ENCODE measurements around the gene CHRNA4.

The CHRNA4 gene

GRCh38 chr20:63320616-63321147, 40.5 kb downstream of the CHRNA4 start:
- ATAC-seq (no peak), DNase-seq (ENCODE audit: low spot score in 2 of 2) (no peak)
- Mint-ChIP-seq H3K4me1 (no peaks in the 10 kb centered on the region), H3K27ac (no peak overlapping the region), H3K9me3 (no peaks in the 10 kb centered on the region), H3K4me3 (no peak overlapping the region), H3K36me3 (no peaks in the 10 kb centered on the region)

DNA sequence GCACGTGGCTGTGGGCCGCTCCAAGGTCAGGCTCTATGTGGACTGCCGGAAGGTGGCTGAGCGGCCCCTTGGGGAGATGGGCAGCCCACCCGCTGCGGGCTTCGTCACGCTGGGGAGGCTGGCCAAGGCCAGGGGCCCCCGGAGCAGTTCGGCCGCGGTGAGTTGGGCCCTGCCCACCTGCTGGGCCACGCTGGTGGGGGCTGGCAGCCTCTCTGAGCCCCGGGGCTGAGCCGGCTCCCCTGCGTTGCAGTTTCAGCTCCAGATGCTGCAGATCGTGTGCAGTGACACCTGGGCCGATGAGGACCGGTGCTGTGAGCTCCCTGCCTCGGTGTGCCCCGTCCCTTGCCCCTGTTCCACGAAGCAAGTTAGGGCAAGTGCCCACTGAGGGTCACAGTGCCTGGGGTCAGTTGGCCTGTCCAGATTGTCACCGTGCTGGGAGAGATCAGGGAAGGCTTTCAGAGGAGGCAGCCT, 41.1 kb downstream of the CHRNA4 start:
- Mint-ChIP-seq H3K4me3 (no peak overlapping the region), H3K9me3 (no peaks in the 10 kb centered on the region), H3K27ac (no peak overlapping the region), H3K4me1 (no peaks in the 10 kb centered on the region), H3K36me3 (no peaks in the 10 kb centered on the region)
- DNase-seq (ENCODE audit: low spot score in 2 of 2) (no peak), ATAC-seq (no peak)

GRCh38 chr20:63319164-63320040, 41.7 kb downstream of the CHRNA4 start:
- H3K4me1 Mint-ChIP-seq: no peaks in the 10 kb centered on the region
- no peaks in the 10 kb centered on the region for H3K9me3 Mint-ChIP-seq
- H3K27ac Mint-ChIP-seq: no peak overlapping the region
- ATAC-seq (no peak), DNase-seq (ENCODE audit: low spot score in 2 of 2) (no peak)
- H3K36me3 Mint-ChIP-seq: no peaks in the 10 kb centered on the region
- no peak overlapping the region for H3K4me3 Mint-ChIP-seq

GRCh38 chr20:63318391-63319163, 42.6 kb downstream of the CHRNA4 start:
- ATAC-seq (no peak), DNase-seq (ENCODE audit: low spot score in 2 of 2) (no peak)
- no peaks in the 10 kb centered on the region for H3K36me3 Mint-ChIP-seq
- H3K9me3 Mint-ChIP-seq: no peaks in the 10 kb centered on the region
- H3K4me3 Mint-ChIP-seq: no peak overlapping the region
- H3K27ac Mint-ChIP-seq: no peak overlapping the region
- no peaks in the 10 kb centered on the region for H3K4me1 Mint-ChIP-seq

GRCh38 chr20:63317601-63318291, 43.4 kb downstream of the CHRNA4 start:
- Mint-ChIP-seq H3K27ac (no peak overlapping the region), H3K4me3 (no peak overlapping the region), H3K4me1 (no peaks in the 10 kb centered on the region), H3K36me3 (no peaks in the 10 kb centered on the region), H3K9me3 (no peaks in the 10 kb centered on the region)
- DNase-seq (ENCODE audit: low spot score in 2 of 2) (no peak), ATAC-seq (no peak)

DNA sequence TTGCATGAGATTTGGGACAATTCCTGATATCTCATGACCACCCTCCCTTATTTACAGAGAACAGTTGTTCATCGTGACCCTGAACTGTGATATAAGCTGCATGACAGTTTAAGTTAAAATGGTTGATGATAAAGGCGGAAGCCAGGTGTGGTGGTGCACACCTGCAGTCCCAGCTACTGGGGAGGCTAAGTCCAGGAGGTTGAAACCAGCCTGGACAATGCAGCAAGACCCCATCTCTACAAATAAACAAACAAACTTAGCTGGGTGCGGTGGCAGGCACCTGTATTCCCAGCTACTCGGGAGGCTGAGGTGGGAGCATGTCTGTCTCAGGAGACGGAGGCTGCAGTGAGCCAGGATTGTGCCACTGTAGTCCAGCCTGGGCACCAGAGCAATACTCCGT, 44.1 kb downstream of the CHRNA4 start:
- H3K4me3 Mint-ChIP-seq: no peak overlapping the region

GRCh38 chr20:63316502-63316921, 44.6 kb downstream of the CHRNA4 start:
- H3K27ac Mint-ChIP-seq: no peak overlapping the region
- no peaks in the 10 kb centered on the region for H3K9me3 Mint-ChIP-seq
- no peaks in the 10 kb centered on the region for H3K4me1 Mint-ChIP-seq
- ATAC-seq (no peak), DNase-seq (ENCODE audit: low spot score in 2 of 2) (no peak)
- no peak overlapping the region for H3K4me3 Mint-ChIP-seq
- H3K36me3 Mint-ChIP-seq: no peaks in the 10 kb centered on the region

More for the DNA sequence above, 44.1 kb downstream of the CHRNA4 start:
- DNase-seq (ENCODE audit: low spot score in 2 of 2) (no peak), ATAC-seq (no peak)
- H3K9me3 Mint-ChIP-seq: no peaks in the 10 kb centered on the region
- no peaks in the 10 kb centered on the region for H3K36me3 Mint-ChIP-seq
- no peak overlapping the region for H3K27ac Mint-ChIP-seq
- H3K4me1 Mint-ChIP-seq: no peaks in the 10 kb centered on the region

DNA sequence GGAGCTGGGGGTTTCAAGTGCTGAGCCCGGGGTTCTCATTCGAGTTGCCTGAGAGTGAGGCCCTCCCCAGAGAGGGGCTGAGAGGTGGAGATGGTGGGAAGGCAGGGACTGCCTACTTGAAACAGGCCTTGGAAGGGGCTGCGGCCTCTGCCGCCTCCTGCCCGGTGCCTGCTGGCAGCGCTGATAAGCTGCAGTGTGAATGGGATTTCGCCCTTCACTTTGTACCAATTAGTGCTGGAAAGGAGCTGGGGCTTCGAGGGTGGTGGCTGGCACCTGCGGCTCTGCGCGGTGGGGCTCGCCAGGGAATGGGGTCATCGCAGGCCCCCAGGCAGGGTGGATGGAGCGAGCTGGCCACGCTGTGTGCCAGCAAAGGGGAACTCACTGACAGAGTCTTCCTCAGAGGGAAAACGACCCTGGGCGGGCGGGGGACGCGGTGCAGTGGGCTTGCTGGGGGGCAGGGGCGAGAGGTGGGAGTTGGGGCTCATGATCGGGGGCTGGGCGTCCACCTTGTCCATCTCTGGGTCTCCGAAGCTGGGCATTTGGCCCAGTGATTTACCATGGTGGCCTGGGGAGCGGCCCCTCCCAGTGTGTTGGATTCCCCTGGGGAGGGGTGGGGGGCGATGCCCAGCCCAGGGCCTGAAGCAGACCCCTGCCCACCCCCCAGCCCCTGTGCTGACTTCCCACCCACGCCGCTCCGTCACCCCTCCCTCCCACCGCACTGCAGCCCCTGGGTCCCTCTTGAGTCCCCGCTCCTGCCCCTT, 45.2 kb downstream of the CHRNA4 start:
- no peak overlapping the region for H3K27ac Mint-ChIP-seq
- no peaks in the 10 kb centered on the region for H3K36me3 Mint-ChIP-seq
- no peaks in the 10 kb centered on the region for H3K4me1 Mint-ChIP-seq
- ATAC-seq (no peak), DNase-seq (ENCODE audit: low spot score in 2 of 2) (no peak)
- no peak overlapping the region for H3K4me3 Mint-ChIP-seq
- H3K9me3 Mint-ChIP-seq: no peaks in the 10 kb centered on the region

DNA sequence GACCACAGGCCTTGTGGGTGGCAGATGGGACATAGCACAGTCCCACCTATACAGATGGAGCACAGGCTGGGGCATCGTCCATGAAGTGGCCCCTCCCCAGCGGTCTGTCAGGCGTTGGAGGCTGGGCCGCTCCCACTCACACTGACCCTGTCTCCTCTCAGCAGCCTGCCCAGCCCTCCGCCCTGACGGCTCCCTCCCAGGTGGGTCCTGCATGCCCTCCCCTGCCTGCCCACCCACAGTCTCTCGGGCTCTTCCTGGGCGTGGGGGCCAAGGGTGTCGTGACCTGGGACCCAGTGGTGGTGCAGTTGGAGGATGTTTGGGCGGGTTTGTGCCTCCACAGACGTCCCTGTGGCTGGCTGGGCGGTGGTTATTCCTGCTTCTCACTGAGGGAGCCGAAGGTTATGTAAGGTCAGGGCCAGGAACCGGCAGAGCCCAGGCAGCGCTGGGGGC, 45.9 kb downstream of the CHRNA4 start:
- no peak for ATAC-seq
- H3K9me3 Mint-ChIP-seq: no peaks in the 10 kb centered on the region
- no peak overlapping the region for H3K27ac Mint-ChIP-seq
- no peak for DNase-seq (ENCODE audit: low spot score in 2 of 2)
- H3K36me3 Mint-ChIP-seq: no peaks in the 10 kb centered on the region
- H3K4me3 Mint-ChIP-seq: no peak overlapping the region
- no peaks in the 10 kb centered on the region for H3K4me1 Mint-ChIP-seq

- no peak overlapping the region for H3K27ac Mint-ChIP-seq
- no peak overlapping the region for H3K4me3 Mint-ChIP-seq
- ATAC-seq: no peak
- no peaks in the 10 kb centered on the region for H3K36me3 Mint-ChIP-seq
- no peaks in the 10 kb centered on the region for H3K9me3 Mint-ChIP-seq
- H3K4me1 Mint-ChIP-seq: no peaks in the 10 kb centered on the region
- no peak for DNase-seq (ENCODE audit: low spot score in 2 of 2)
Measured at GRCh38 chr20:63314566-63315239, 46.4 kb downstream of the CHRNA4 start.

- no peak for DNase-seq (ENCODE audit: low spot score in 2 of 2)
- ATAC-seq: no peak
- no peaks in the 10 kb centered on the region for H3K4me1 Mint-ChIP-seq
- no peaks in the 10 kb centered on the region for H3K36me3 Mint-ChIP-seq
- no peaks in the 10 kb centered on the region for H3K9me3 Mint-ChIP-seq
- no peak overlapping the region for H3K27ac Mint-ChIP-seq
- H3K4me3 Mint-ChIP-seq: no peak overlapping the region
Measured at GRCh38 chr20:63314015-63314471, 47.1 kb downstream of the CHRNA4 start.

DNA sequence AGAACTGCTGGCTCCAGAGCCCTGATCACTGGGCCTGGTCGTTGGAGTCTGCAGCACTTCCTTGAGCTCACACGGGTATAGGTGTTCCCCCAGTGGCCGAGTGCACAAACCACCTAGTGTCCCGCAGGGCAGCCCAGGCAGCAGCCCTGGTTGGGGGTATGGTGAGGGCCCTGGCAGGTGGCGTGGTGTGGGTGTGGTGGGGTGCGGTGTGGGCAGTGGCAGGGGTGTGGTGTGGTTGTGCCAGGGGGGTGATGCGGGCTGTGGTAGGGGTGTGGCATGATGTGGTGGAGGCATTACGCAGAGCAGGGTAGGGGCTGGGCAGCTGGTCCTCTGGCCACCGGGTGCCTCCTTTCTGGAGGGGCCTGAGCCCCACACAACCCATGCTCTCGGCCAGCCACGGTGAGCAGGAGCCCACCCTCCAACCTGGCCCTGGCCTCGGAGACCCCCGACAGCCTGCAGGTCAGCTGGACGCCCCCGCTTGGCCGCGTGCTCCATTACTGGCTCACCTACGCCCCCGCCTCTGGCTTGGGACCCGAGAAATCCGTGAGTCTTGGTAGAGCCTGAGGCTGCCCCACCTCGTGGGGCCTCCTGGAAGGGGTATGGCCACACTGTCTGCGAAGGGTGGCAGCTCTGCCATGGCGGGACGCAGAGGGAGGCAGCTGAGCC, 47.7 kb downstream of the CHRNA4 start:
- H3K36me3 Mint-ChIP-seq: no peaks in the 10 kb centered on the region
- no peak overlapping the region for H3K27ac Mint-ChIP-seq
- ATAC-seq (no peak), DNase-seq (ENCODE audit: low spot score in 2 of 2) (no peak)
- H3K4me3 Mint-ChIP-seq: no peak overlapping the region
- H3K9me3 Mint-ChIP-seq: no peaks in the 10 kb centered on the region
- no peaks in the 10 kb centered on the region for H3K4me1 Mint-ChIP-seq

DNA sequence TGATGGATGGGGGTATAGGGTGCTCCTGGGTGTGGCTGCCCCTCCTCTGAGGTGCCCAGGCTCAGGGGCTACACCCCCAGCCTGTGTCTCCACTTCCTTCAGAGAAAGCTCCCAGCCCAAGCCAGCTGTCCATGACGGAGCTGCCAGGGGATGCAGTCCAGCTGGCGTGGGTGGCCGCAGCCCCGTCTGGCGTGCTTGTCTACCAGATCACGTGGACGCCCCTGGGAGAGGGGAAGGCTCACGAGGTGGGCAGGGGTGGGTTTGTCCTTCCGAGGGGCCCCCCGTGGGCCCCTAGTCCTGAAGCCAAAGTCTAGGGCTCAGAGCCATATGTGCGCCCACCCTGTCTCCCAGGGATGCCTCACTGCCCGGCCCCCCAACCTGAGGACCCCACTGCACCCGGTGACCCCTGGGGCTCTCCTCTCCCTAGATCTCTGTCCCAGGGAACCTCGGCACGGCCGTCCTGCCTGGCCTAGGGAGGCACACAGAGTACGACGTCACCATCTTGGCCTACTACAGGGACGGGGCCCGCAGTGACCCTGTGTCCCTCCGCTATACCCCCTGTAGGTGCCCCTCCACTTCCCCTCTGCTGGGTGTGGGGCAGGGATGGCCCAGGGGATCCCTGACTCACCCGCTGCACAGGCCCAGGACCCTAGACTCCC, 48.3 kb downstream of the CHRNA4 start:
- no peak for ATAC-seq
- no peak for DNase-seq (ENCODE audit: low spot score in 2 of 2)
- Mint-ChIP-seq H3K27ac (no peak overlapping the region), H3K9me3 (no peaks in the 10 kb centered on the region), H3K4me3 (no peak overlapping the region), H3K36me3 (no peaks in the 10 kb centered on the region), H3K4me1 (no peaks in the 10 kb centered on the region)

Data from stimulated activated effector memory CD8-positive, alpha-beta T cell treated with anti-CD3 and anti-CD28 coated beads, Interleukin-12 subunit alpha, Interleukin-12 subunit beta, amount 100 ng/mL, for 72 hours (primary cell).